ENCODE measurements around the gene SP9. TPM values are rescaled to one million over a fixed set of nuclear protein-coding genes. Genes with fewer than 3 reads are reported as not detected.

Gene SP9
- total and polyA plus RNA-seq, 9 of the 15 experiments (the other 6 are each of a cell fraction or from before 2014, with no cell fraction given): 0.04 to 0.23 (median 0.11) TPM; not detected in 3

GRCh38 chr2:174336501-174337336 is 2.0 kb downstream of the SP9 start (continued):
- no peak for TF ChIP-seq TAF1 (IDR thresholded peaks at IDR 0.05; ENCODE audit: control insufficient read depth, extremely low read depth, insufficient read depth, low read length, severe bottlenecking)
- peak in 1 of 2 experiments; percentile 33; a peak in 1 of 4 replicates for TF ChIP-seq RAD21 (CRISPR knock-in tag; conservative IDR thresholded peaks at IDR 0.05 in 1 of 2, IDR thresholded peaks at IDR 0.05 in 1 of 2)
- no peak for TF ChIP-seq ELF1 (tag; IDR thresholded peaks at IDR 0.05)
- peak; percentile 55; the same call in 1 of the 2 replicates for TF ChIP-seq ZNF282 (CRISPR knock-in tag; IDR thresholded peaks at IDR 0.05)
- no peak for TF ChIP-seq SNIP1 (IDR thresholded peaks at IDR 0.05; ENCODE audit: low read depth)
- TF ChIP-seq RREB1 (CRISPR knock-in tag; IDR thresholded peaks at IDR 0.05): 0 out of 2 replicates have a peak, but pooled peaks have one; percentile 56
- TF ChIP-seq CEBPB (tag; IDR thresholded peaks at IDR 0.05): no peak
- no peak; the same call in 1 of the 2 replicates for TF ChIP-seq EP400 (IDR thresholded peaks at IDR 0.05)
- TF ChIP-seq EP300 (IDR thresholded peaks at IDR 0.05; ENCODE audit: low read length): no peak
- no peak for TF ChIP-seq MAFG (tag; conservative IDR thresholded peaks at IDR 0.05)
- peak; percentile 55 for TF ChIP-seq TFAP4 (CRISPR knock-in tag; IDR thresholded peaks at IDR 0.05; ENCODE audit: borderline replicate concordance)
- TF ChIP-seq RNF2 (IDR thresholded peaks at IDR 0.05): peak; percentile 71
- TF ChIP-seq MIER1 (IDR thresholded peaks at IDR 0.05; ENCODE audit: low read depth): no peak
- no peak for TF ChIP-seq CEBPZ (IDR thresholded peaks at IDR 0.05; ENCODE audit: borderline replicate concordance, low read depth, low read length)
- TF ChIP-seq SRSF9 (IDR thresholded peaks at IDR 0.05; ENCODE audit: borderline replicate concordance, low read depth, low read length): no peak
- TF ChIP-seq ZBED1 (IDR thresholded peaks at IDR 0.05): no peak
- TF ChIP-seq ZNF121 (CRISPR knock-in tag; conservative IDR thresholded peaks at IDR 0.05): 0 out of 2 replicates have a peak, but pooled peaks have one; percentile 3
- no peak; a peak in 1 of 4 replicates for TF ChIP-seq RCOR1 (IDR thresholded peaks at IDR 0.05; ENCODE audit: borderline replicate concordance in 1 of 2, low read depth in 2 of 2, low read length in 2 of 2)
